Umbilical cord (tissue), 2 donors: Measurements from ENCODE around the gene MEGF6. TPM values are rescaled to one million over a fixed set of nuclear protein-coding genes. Genes with fewer than 3 reads are reported as not detected.

Source experiments
- DNase-seq: peaks from one replicate; pipeline ENCODE4 v3.0.0-alpha.2; 2015; ENCODE audit warnings: low spot score
- total RNA-seq: library from RNA; depleted of rRNA; stranded (reverse); fragments of >200 nt; gene quantifications from one replicate; pipeline ENCODE4 v1.2.3, GENCODE V29; 2014; ENCODE audit warnings: low replicate concordance; ENCODE audit not compliant: insufficient read depth

The MEGF6 gene
- total RNA-seq, 1 donor from 2014 or later, result 45.3 TPM

DNA sequence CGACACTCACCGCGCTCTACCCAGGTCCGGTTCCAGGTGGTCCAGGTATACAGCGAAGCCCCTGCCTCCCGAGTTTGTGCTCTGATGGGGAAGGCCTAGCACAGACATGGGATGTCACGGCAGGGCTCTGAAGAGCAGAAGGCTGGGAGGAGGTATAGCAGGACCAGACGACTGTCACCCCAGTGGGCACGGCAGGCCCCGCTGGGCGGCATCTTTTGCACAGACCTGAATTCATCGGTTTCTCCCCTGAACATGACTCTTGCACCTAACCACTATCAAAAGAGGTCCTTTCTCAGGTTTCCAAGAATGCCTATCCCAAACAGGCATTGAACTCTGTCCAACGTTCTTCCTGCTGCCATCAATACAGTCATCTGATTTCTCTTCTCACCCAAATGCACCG, 126.3 kb downstream of the MEGF6 start:
- DNase-seq, result no peak

DNA sequence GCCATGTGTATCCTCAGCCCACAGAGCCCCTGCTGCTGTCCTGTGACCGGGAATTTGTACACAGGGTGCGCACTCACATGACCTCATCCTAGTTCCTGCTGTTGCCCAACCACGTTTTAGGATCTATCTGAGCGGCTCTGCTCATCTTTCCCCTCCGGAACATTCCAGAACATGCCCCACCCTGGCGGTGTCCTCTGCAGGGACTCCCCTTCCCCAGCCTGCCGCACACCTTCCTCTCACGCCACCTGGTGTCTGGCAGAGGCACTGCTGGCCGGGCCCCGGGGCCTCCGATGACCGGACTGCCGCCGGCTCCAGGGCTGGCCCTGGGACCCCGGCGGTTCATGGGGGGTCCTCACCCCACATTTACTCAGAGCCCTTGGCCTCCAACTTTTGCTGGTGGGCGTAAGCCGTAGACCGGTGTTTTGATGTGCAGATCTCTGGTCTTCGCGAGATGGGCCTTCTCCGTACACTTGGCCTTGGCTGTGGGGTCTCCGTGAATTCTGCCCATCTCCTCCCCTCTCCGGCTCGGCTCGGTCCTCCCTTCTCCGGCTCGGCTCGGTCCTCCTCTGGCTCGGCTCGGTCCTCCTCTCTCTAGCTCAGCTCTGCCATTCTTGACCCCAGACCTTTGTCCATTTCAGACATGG, 127.4 kb downstream of the MEGF6 start:
- DNase-seq, result peak; percentile 27

GRCh38 chr1:3483380-3483779, 127.9 kb downstream of the MEGF6 start:
- DNase-seq, result no peak

- no peak for DNase-seq
Measured at GRCh38 chr1:3482378-3482849, 128.9 kb downstream of the MEGF6 start.

DNA sequence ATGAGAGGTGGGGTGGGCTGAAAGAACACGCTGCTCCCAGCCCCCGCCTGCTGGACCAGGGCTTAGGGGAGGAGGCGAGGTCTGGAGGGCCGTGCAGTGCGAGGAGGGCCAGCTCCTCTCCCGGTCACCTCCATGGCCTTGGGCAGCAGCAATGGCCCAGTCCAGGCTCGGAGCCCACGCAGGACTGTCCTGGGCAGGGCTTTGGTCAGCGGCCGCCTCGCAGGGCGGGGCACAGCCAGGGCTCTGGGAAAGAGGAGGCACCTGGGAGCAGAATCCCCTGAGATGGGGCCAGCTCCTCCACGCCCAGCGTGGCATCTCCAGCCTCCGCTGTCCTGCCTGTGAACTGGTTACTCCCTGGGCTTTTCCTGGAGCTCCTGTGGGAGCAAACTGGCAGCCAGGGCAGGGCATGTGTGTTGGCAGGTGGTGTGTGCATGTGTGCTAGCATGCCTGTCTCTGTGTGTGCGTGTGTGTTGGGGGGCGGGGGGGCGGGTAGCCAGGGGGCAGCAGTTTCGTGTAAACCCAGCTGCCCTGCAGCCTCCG, 129.4 kb downstream of the MEGF6 start:
- no peak for DNase-seq

DNA sequence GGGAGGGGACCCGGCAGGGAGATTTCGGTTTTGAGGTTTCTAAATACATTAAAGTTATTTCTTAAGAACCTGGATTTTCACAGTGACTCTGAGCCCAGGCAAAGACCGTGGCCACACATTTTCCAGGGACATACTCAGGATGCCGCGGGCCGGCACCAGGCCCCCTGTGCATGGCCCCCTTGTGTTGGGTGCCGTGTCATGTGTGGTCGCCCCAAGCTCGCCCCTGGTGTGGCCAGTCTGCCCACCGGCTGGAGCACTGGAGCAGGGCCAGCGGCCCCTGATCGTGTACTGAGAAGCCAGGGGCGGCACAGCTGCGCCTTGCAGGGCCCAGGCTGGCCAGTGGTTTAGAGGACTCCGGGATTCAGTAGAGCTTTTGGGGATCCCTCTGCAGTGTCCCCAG, 130.3 kb downstream of the MEGF6 start:
- DNase-seq, result no peak

DNA sequence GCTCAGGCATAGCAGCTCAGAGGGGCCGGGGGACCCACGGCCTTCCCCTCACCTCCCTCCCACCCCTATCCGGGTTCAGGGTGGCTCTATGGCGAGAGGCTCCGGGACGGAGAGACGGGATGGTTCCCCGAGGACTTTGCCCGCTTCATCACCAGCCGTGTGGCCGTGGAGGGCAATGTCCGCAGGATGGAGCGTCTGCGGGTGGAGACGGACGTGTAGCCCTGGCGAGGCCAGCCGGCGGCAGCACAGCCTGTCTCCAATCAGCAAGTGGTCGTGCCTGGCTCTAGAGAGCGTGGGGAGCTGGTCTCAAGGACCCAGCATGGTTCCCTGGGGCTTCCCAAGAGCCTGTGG, 131.0 kb downstream of the MEGF6 start:
- no peak for DNase-seq

DNA sequence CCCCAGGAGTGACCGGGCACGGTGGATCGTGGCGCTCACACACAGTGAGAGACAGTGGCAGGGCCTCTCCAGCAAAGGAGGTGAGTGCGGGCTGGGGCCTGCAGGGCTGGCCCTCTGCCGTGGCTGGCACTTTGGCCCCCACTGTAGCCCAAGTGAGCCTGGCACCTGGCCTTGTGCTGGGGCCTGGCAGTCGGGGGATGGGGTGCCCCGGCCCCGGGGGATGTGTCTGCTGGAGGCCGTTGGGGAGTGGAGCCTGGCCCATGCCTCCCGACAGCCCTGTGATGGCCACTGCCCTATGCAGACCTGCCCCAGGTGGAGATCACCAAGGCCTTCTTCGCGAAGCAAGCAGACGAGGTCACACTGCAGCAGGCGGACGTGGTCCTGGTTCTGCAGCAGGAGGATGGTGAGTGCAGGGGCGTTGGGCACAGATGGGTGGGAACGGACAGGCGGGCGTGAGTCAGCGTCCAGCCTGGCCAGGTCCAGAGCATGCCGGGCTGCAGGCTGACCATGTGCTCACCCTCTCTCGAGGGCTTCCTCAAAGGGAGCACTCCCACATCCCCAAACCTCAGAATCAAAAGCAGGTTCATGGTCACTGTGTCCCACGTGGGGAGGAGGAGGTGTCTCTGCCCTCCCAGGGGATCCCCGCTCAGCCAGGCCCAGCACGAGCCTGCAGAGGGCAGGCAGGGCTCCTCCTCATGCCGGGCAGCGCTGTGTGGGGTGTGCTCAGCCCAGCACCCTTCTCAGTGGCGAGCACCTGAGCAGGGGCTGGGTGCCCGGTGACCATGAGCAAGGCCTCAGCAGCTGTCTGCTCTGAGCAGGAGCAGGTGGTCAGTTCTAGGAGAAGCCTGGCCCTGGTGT, 131.6 kb downstream of the MEGF6 start:
- DNase-seq, result no peak

- no peak for DNase-seq
Measured at GRCh38 chr1:3478187-3478586, 133.1 kb downstream of the MEGF6 start.

- no peak for DNase-seq
Measured at GRCh38 chr1:3477241-3477995, 133.9 kb downstream of the MEGF6 start.

DNA sequence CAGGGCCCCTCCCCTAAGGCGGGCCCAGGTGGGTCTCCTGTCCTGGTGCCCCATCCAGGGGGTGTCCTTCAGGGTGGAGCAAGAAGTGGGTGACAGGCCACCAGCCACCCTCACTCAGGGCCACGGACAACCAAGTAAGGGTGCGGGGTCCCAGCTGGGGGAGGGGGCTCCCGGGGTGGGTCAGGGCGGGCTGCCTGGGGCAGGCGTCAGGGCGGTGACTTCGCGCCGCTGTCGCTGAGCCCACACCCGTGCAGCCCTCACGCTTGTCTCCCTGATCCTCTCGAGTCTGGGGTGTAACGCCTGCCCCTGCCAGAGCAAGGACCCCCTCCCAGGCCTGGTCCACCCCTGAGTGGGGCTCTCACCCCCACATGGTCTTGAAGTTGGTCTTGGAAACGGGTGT, 134.6 kb downstream of the MEGF6 start:
- no peak for DNase-seq

DNA sequence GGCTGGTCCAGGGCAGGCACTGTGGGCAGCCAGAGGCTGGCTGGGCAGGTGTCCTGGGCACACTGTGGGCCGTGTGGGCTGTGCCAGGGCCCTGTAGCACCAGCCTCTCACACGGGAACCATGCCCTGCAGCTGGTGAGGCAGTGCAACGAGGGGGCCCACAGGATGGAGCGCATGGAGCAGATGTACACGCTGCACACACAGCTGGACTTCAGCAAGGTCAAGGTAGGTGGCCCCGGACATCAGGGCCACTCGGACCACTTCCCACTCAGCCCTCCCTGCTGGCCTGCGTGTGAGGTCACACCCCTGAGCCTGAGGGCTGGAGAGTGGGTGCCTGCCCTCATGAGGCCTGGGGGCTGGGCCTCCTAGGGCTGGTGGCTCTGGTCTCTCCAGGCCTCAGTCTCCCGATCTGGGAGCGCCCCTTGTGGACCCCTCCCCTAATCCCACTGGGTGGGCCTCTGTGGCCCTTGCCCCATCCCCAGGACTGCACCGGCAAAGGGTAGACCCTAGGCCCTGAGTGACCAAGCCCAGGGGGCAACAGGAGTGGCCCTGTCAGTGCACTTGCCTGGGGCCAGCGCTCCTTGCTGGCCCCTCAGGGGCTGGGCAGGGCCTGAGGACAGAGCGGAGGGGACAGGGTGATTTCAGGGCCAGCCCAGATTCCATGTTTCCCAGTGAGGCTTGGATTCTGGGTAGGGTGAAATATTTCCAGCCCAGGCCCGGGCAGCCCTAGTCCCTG, 135.3 kb downstream of the MEGF6 start:
- no peak for DNase-seq

DNA sequence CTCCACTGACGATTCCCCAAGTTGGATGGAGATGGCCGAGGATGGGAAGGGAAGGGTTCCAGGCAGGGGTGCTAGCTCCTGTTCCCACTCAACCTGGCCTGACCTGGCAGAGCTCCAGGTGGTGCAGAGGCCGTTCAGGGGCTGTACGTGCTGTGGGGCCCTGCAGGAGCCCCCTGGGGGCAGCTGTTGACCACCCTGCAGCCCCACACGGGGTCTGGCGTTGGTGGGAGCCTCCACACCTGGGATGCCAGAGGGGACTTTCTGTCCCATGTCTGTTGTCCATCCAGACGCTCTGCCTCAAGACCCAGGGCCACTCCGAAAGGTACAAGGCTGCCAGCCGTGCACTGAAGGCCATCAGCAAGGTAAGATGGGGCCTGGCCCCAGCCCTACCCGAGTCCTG, 136.9 kb downstream of the MEGF6 start:
- no peak for DNase-seq

- no peak for DNase-seq
Measured at GRCh38 chr1:3474016-3474415, 137.3 kb downstream of the MEGF6 start.

GRCh38 chr1:3473381-3473844, 137.9 kb downstream of the MEGF6 start:
- peak; percentile 44 for DNase-seq

DNA sequence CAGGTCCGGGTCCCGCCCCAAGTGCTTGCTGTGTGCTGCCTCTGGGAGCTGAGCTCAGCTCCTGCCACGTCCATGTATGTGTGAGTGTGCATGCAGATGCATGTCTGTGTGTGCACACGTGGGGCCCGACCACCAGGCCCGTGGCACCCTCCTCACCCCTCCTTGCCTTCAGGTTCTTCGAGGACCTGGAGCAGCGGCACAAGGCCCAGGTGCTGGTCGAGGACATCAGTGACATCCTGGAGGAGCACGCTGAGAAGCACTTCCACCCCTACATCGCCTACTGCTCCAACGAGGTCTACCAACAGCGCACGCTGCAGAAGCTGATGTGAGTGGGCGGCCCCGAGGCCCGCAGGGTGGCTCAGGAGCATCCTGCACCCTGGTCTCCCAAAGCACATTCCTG, 138.4 kb downstream of the MEGF6 start:
- no peak for DNase-seq

GRCh38 chr1:3472088-3472850, 139.0 kb downstream of the MEGF6 start:
- no peak for DNase-seq

DNA sequence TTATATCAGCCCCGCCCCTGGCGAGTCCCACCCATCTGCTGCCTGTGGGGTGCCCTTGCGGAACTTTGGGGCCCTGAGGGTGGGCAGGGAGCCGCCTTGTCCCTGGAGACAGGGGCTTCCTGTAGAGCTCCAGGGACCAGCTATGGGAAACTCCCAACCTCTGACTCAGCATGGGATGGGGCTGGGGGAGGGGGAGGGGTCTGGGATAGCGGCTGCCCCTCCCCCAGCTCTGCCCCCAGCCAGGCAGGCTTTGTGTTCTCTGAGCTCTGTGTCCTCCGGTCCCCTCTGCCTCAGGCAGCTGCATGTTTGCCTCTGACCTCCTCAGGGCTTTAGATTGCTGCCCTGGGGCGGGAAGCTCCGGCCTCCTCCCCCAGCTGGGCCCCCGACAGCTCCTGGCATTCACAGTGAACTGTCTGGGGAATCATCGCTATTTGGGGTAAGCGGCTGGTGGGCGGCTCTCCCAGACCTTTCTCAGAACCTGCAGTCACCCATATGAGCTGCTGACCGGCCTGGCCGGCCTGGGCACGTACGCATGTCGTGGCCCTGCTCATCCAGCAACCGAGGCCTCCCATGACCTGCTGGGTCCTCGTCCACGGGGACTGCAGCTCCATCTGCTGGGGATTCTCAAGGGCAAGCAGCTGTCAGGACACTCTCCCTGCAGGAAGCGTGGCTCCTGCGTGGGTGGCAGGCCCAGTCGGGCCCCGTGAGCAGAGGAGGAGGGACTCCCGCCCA, 139.8 kb downstream of the MEGF6 start:
- peak; percentile 73 for DNase-seq

DNA sequence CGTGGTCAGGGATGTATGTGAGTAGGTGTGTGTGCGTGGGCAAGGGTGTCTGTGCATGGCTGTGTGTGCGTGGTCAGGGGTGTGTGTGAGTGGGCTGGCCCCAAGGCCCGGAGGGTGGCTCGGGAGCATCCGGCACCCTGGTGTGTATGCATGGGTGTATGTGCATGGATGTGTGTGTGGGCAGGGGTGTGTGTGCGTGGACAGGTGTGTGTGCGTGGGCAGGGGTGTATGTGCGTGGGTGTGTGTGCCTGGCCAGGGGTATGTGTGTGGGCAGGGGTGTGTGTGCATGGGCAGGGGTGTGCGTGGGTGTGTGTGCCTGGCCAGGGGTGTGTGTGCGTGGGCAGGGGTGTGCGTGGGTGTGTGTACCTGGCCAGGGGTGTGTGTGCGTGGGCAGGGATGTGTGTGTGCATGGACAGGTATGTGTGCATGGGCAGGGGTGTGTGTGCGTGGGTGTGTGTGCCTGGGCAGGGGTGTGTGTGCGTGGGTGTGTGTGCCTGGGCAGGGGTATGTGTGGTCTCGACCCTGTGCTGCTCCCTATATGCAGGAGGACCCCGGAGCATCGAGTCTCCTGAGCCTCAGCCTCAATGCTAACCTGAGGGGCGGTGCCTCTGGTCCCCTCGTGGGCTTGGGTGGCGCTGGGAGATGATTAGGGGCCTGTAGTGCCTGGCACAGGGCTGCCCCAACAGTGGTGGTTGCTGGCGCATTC, 140.5 kb downstream of the MEGF6 start:
- no peak for DNase-seq
